ENCODE data around the gene HK1.

Gene HK1

GRCh38 chr10:69379800-69380199 lies 101.5 kb downstream of the HK1 start:
- no peak for DNase-seq

- DNase-seq = no peak
Measured at GRCh38 chr10:69382382-69383117, 104.3 kb downstream of the HK1 start.

GRCh38 chr10:69383558-69383957 lies 105.3 kb downstream of the HK1 start:
- no peak for DNase-seq

- no peak for DNase-seq
Measured at GRCh38 chr10:69384320-69384719, 106.0 kb downstream of the HK1 start.

- DNase-seq = no peak
Measured at GRCh38 chr10:69385454-69386350, 107.4 kb downstream of the HK1 start.

GRCh38 chr10:69387500-69387899 lies 109.2 kb downstream of the HK1 start:
- DNase-seq = no peak

GRCh38 chr10:69388488-69388887 lies 110.2 kb downstream of the HK1 start:
- DNase-seq = no peak

GRCh38 chr10:69389827-69390490 lies 111.7 kb downstream of the HK1 start:
- no peak for DNase-seq

- no peak for DNase-seq
Measured at GRCh38 chr10:69391158-69391557, 112.9 kb downstream of the HK1 start.

- DNase-seq = peak; percentile 92
Measured at GRCh38 chr10:69392481-69393000, 114.2 kb downstream of the HK1 start.

- DNase-seq = no peak
Measured at GRCh38 chr10:69394020-69394419, 115.7 kb downstream of the HK1 start.

GRCh38 chr10:69397972-69398371 lies 119.7 kb downstream of the HK1 start:
- no peak for DNase-seq

GRCh38 chr10:69398466-69398865 lies 120.2 kb downstream of the HK1 start:
- no peak for DNase-seq

- no peak for DNase-seq
Measured at GRCh38 chr10:69400936-69401335, 122.6 kb downstream of the HK1 start.

- DNase-seq = no peak
Measured at GRCh38 chr10:69401416-69401815, 123.1 kb downstream of the HK1 start.

- DNase-seq = no peak
Measured at GRCh38 chr10:69402386-69402785, 124.1 kb downstream of the HK1 start.

- DNase-seq = no peak
Measured at GRCh38 chr10:69403066-69403465, 124.8 kb downstream of the HK1 start.

- no peak for DNase-seq
Measured at GRCh38 chr10:69403519-69403918, 125.2 kb downstream of the HK1 start.

- no peak for DNase-seq
Measured at GRCh38 chr10:69404786-69405185, 126.5 kb downstream of the HK1 start.

- no peak for DNase-seq
Measured at GRCh38 chr10:69405221-69405620, 126.9 kb downstream of the HK1 start.

GRCh38 chr10:69406302-69406811 lies 128.1 kb downstream of the HK1 start:
- DNase-seq = no peak

- no peak for DNase-seq
Measured at GRCh38 chr10:69406816-69407580, 128.7 kb downstream of the HK1 start.

Measured in activated effector memory CD4-positive, alpha-beta T cell treated with anti-CD3 and anti-CD28 coated beads, Interleukin-2, amount 50 U/mL, for 16 hours (primary cell).